Measurements from ENCODE around the gene ABCA4. TPM values are rescaled to one million over a fixed set of nuclear protein-coding genes. Genes with fewer than 3 reads are reported as not detected.

ABCA4 gene
- total RNA-seq, 1 experiment from 2014 or later: 0.29 TPM

GRCh38 chr1:94146273-94146672 lies 25.3 kb upstream of the ABCA4 start:
- Histone ChIP-seq H3K9me2 (replicated peaks; ENCODE audit: low read length) (no peaks in the 10 kb centered on the region), H3K27ac (ENCODE audit: low read length) (no peak overlapping the region), H3K4me2 (ENCODE audit: low read length) (no peak overlapping the region), H3K4me1 (ENCODE audit: insufficient read depth, low read length) (peaks cover 9% of the 10 kb centered on the region; the same call in 1 of the 2 replicates), H3F3A (ENCODE audit: low read length, unreplicated experiment) (no peaks in the 10 kb centered on the region), H3K4me3 (ENCODE audit: low read length) (no peak overlapping the region), H3K79me2 (ENCODE audit: low read length) (no peaks in the 10 kb centered on the region), H4K20me1 (ENCODE audit: low read length) (no peaks in the 10 kb centered on the region), H3K36me3 (ENCODE audit: low read depth, low read length) (no peaks in the 10 kb centered on the region), H3K9me3 (ENCODE audit: low read length) (no peaks in the 10 kb centered on the region), H3K9ac (ENCODE audit: low read length) (no peak overlapping the region), H3K27me3 (ENCODE audit: low read length) (no peaks in the 10 kb centered on the region), H2AFZ (ENCODE audit: low read length) (no peak overlapping the region)
- no TSS peak for BruUV-seq (replicated peaks)
- ChIA-PET POLR2A (ENCODE audit: unreplicated experiment) (no interaction called here), CTCF (interaction anchor here (0.7 kb wide), 1 partner anchor 83 kb away, joined by 3 read pairs; no protein-coding TSS in a partner anchor)
- DNase-seq (no peak), ATAC-seq (no peak)
- intact Hi-C loops (cut with micrococcal nuclease): no loop called here
- TF ChIP-seq EZH2phosphoT487 (IDR thresholded peaks at IDR 0.05; ENCODE audit: borderline replicate concordance, low read length) (no peak), EZH2 (IDR thresholded peaks at IDR 0.05; ENCODE audit: low read length, unreplicated experiment) (no peak)
- TF ChIP-seq, protein P1, sequence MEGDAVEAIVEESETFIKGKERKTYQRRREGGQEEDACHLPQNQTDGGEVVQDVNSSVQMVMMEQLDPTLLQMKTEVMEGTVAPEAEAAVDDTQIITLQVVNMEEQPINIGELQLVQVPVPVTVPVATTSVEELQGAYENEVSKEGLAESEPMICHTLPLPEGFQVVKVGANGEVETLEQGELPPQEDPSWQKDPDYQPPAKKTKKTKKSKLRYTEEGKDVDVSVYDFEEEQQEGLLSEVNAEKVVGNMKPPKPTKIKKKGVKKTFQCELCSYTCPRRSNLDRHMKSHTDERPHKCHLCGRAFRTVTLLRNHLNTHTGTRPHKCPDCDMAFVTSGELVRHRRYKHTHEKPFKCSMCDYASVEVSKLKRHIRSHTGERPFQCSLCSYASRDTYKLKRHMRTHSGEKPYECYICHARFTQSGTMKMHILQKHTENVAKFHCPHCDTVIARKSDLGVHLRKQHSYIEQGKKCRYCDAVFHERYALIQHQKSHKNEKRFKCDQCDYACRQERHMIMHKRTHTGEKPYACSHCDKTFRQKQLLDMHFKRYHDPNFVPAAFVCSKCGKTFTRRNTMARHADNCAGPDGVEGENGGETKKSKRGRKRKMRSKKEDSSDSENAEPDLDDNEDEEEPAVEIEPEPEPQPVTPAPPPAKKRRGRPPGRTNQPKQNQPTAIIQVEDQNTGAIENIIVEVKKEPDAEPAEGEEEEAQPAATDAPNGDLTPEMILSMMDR (conservative IDR thresholded peaks at IDR 0.05; ENCODE audit: low read depth, low read length): no peak

DNA sequence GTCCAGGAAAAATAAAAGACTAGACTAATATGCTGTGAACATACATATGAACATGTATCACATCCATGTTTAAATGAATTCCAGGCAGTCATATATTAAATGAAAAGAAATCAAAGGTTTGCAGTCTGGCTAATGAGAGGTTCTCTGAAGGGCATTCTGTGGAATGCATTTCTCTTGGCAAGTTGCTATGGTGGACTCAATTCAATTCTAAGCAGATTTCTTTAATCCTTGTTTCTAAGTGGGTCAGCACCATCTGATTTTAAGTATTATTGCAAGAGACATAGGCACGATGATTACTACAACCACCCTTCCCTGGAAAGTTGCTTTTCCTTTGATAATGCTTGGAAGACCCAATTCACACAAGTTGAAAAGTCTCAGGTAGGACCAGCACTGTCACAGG lies 23.9 kb upstream of the ABCA4 start:
- Histone ChIP-seq H3K79me2 (ENCODE audit: low read length) (no peaks in the 10 kb centered on the region), H3K9ac (ENCODE audit: low read length) (no peak overlapping the region), H3K4me2 (ENCODE audit: low read length) (no peak overlapping the region), H3K9me3 (ENCODE audit: low read length) (no peaks in the 10 kb centered on the region), H3F3A (ENCODE audit: low read length, unreplicated experiment) (no peaks in the 10 kb centered on the region), H4K20me1 (ENCODE audit: low read length) (no peaks in the 10 kb centered on the region), H3K4me3 (ENCODE audit: low read length) (no peak overlapping the region), H3K27me3 (ENCODE audit: low read length) (no peaks in the 10 kb centered on the region), H3K4me1 (ENCODE audit: insufficient read depth, low read length) (peaks cover 9% of the 10 kb centered on the region; the same call in 1 of the 2 replicates), H3K27ac (ENCODE audit: low read length) (no peak overlapping the region), H3K9me2 (replicated peaks; ENCODE audit: low read length) (no peaks in the 10 kb centered on the region), H3K36me3 (ENCODE audit: low read depth, low read length) (no peaks in the 10 kb centered on the region), H2AFZ (ENCODE audit: low read length) (no peak overlapping the region)
- POLR2A ChIA-PET (ENCODE audit: unreplicated experiment): no interaction called here
- ATAC-seq (no peak), DNase-seq (no peak)
- CTCF ChIA-PET: no interaction called here
- no peak for TF ChIP-seq EZH2phosphoT487 (IDR thresholded peaks at IDR 0.05; ENCODE audit: borderline replicate concordance, low read length)
- TF ChIP-seq, protein P1 (conservative IDR thresholded peaks at IDR 0.05; ENCODE audit: low read depth, low read length): no peak
- TF ChIP-seq EZH2 (IDR thresholded peaks at IDR 0.05; ENCODE audit: low read length, unreplicated experiment): no peak
- no TSS peak for BruUV-seq (replicated peaks)
- intact Hi-C loops (cut with micrococcal nuclease): no loop called here

DNA sequence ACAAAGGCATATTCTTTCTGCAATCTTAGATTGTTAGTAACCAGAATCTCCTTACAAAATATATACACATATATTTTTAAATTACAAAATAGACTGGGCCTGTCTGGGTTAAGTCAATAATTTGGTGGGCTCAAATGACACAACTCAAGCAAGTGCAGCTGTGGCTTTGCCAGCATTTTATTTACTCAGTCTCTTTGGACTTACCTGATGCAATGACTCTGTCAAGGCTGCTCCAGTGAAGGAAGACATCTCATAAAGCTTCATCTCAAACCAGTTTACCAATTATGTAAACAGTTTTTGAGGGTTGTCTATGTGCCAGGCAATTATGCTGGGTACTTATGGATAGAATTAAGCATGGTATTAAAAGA lies 22.8 kb upstream of the ABCA4 start:
- Histone ChIP-seq H3K4me1 (ENCODE audit: insufficient read depth, low read length) (peaks cover 9% of the 10 kb centered on the region; the same call in 1 of the 2 replicates), H3F3A (ENCODE audit: low read length, unreplicated experiment) (no peaks in the 10 kb centered on the region), H3K4me2 (ENCODE audit: low read length) (no peak overlapping the region), H3K9me2 (replicated peaks; ENCODE audit: low read length) (no peaks in the 10 kb centered on the region), H3K79me2 (ENCODE audit: low read length) (no peaks in the 10 kb centered on the region), H4K20me1 (ENCODE audit: low read length) (no peaks in the 10 kb centered on the region), H3K9me3 (ENCODE audit: low read length) (no peaks in the 10 kb centered on the region), H2AFZ (ENCODE audit: low read length) (no peak overlapping the region), H3K27ac (ENCODE audit: low read length) (no peak overlapping the region), H3K9ac (ENCODE audit: low read length) (no peak overlapping the region), H3K36me3 (ENCODE audit: low read depth, low read length) (no peaks in the 10 kb centered on the region), H3K27me3 (ENCODE audit: low read length) (no peaks in the 10 kb centered on the region), H3K4me3 (ENCODE audit: low read length) (no peak overlapping the region)
- ATAC-seq (no peak), DNase-seq (no peak)
- intact Hi-C loops (cut with micrococcal nuclease): no loop called here
- CTCF ChIA-PET: no interaction called here
- no TSS peak for BruUV-seq (replicated peaks)
- TF ChIP-seq, protein P1 (conservative IDR thresholded peaks at IDR 0.05; ENCODE audit: low read depth, low read length): no peak
- TF ChIP-seq EZH2phosphoT487 (IDR thresholded peaks at IDR 0.05; ENCODE audit: borderline replicate concordance, low read length) (no peak), EZH2 (IDR thresholded peaks at IDR 0.05; ENCODE audit: low read length, unreplicated experiment) (no peak)
- POLR2A ChIA-PET (ENCODE audit: unreplicated experiment): no interaction called here
